Activated T-helper 1 cell treated with Interleukin-2 at 50 U/mL for 16 hours (primary cell): ENCODE measurements around the gene PLCXD3.
"Not testable (repeated sequence)": the region's sequence is repeated elsewhere in the genome, so short reads cannot be mapped to it uniquely, and the experiment has no call there.

Experiments used
- DNase-seq: peaks from one replicate; pipeline ENCODE4 v3.0.0-alpha.2; 2020; ENCODE audit warnings: low read depth

Gene PLCXD3

DNA sequence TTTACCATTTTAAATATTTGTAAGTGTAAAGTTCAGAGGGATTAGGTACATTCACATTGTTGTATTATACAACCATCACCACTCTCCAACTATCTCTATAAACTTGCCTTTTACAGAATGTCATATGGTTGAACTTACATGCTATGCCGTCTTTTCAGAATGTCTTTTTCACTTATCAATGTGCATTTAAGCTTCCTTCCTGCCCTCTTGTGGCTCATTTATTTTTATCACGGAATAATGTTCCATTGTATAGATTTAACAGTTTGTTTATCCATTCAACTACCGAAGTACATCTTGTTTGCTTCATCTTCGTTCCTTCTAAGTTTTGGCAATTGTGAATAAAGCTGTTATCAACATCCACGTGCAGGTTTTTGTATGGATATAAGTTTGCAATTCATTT, 163.8 kb downstream of the PLCXD3 start:
- no peak for DNase-seq

DNA sequence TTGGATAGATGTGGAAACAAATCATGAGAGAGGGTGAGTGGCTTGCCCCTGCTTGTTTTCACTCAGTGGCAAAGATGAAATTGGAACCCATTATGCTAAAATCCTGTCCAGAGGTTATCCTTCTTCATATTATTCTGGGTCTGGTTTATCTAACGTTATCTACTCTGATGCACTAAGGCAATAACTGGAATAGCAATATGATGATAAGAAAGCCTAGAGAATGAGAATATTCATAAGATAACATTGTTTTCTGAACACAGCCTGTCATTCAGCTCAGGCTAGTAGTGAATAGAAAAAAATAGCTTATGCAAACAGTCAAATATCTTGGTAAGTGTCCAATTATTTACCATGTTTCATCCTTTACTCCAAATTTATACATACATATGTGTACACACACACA, 165.1 kb downstream of the PLCXD3 start:
- no peak for DNase-seq

DNA sequence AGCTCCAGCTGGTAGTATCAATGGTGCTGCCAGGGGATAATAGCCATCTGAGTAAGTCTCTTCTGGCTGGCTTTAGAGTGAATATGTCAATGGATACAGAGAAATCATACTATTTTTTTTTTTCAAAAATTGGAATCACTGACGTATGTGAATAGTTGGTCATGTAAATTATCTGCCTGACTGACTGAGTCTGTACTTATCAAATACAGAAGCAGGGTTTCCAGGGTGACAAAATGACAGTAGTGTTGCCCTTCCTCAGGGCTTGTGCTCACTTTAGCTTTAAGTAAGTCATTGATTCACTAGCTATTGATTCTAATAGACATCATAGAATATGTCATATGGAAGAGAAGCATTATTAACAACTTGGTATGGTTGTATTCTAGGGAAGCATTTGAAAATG, 171.1 kb downstream of the PLCXD3 start:
- DNase-seq, result no peak

DNA sequence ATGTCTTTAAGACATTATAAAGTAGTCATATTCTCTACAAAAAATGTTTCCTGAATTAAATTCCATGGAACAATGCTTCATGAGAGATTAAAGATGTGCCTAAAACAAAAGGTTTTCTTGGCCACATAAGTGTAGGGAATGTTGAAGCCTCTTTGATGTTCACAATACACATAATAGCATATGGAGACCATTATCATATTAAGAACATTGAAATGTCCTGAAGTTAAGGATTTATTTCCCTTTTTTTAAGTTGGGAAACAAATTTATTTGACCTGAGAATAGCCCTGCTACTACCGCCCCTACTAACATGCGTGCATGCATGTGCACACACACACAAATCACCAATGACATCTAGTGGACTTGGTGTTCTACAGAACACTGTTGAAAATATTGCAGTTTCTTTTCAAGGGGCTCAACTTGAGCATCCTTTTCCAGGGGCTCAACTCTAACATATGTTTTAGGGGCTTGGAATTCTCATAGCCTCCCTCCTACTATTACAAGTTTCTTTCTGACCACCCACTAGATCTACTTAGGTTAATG, 172.2 kb downstream of the PLCXD3 start:
- no peak for DNase-seq

DNA sequence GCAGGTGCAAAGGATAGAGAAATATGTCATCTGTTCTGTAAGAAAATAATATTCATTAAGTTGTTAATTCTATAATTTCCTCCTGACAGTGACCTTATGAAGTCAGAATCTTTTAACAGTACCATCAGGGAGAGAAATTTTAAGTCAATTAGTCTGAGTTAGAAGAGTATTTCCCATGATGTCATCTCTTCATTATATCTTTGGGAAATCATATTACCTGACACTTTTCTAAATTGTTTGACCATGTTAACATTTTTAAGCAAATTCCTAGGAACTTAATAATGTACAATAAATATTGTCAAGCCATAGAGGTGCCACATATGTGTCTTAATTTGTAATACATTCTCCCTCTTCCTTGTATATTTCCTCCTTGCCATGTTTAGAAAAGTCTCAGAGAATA, 172.7 kb downstream of the PLCXD3 start:
- DNase-seq, result no peak

DNA sequence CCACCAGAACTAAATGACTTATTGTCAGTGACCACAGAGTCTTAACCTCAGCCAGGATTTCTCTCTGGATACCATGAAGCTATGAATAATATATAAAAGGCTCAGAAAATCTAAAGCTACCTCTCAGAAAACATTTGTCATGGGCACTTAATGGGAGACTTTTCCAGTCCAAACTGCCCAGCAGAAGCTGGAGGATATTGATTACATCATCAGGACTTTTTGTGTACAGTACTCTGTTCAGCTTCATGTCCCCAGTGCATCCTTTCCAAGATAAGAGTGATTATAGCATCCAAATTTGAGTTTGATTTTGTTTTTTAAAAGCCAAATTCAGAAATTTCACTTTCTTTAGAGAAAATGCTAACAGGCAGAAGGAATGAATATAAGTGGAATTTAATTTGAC, 173.2 kb downstream of the PLCXD3 start:
- no peak for DNase-seq

DNA sequence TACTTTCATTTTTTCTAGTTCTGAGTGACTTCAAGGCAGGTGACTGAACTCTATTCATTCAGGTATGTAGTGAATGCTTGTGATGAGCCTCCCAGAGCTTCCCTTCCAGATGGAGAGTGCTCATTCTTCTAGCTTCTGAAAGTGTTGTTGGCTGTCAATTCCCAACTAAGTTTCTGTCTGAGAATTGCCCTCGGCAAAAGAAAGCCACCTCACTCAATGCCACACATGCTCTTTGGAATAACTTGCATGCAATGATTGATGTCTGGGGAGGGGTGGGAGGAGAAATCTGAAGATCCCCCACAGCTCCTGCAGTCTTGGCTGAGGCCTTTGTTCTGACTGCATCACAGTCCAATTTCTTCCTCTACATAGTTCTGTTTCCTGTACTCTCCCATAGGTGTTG, 173.9 kb downstream of the PLCXD3 start:
- no peak for DNase-seq

DNA sequence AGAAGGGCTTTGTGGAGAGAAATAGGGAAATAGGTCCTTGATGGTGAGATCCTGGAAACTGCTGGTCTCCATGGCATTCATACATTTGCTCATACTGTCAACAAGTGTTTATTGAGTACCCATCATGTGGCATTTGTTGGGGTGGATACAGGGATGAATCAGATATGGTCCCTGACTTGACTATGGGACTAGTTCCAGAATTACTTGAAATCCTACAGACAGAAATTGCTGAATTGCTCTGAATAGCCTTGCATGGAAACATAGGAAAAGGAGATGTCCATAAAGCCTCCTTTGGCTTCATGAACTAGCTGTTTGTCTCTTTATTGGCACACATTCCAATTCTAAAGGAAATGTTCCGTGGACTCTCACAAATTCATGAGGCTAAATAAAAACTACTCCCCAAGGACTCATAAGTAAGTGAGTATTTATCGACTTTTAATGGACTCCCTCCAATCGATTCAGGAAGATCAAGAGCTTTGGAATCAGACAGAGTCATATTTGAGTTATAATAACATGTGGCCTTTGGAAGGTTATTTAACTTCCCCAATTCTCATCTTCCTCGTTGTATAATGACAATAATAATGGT, 174.7 kb downstream of the PLCXD3 start:
- DNase-seq, result no peak

DNA sequence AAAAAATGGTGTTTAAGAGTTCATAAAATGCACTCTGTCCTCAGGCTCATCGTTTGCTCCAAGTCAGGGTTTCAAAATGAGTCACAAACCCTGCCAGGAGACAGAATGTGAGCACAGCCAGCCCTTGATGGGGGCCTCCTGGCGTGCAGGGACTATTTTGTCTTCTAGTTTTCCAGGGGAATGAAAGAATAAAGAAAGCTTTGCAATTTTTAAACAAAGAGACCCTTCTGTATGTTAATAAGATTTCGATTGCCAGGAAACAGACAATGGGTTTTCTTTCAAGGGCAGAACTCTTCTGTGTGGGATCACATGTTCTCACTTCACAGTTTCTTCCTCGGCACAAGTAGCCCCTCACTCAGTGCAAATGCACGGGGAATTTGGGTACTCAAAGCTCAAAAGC, 175.6 kb downstream of the PLCXD3 start:
- no peak for DNase-seq

DNA sequence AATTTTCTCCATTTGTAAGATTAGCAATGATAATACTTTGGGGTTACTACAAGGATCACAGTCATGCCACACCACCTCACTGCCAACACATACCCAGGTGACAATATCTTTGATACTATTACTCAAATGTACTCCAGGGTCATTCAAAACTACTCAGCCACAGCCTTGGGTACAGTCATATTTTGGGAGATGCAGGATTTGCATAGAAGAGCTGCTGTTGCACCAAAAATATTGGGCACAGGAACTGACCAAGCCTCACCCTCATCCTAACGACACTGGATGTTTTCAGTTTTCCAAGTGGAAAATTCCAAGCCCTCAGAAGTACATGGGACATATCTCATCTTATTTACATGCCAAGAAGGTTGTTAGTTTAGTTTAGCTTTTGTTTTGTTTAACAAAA, 176.2 kb downstream of the PLCXD3 start:
- no peak for DNase-seq

DNA sequence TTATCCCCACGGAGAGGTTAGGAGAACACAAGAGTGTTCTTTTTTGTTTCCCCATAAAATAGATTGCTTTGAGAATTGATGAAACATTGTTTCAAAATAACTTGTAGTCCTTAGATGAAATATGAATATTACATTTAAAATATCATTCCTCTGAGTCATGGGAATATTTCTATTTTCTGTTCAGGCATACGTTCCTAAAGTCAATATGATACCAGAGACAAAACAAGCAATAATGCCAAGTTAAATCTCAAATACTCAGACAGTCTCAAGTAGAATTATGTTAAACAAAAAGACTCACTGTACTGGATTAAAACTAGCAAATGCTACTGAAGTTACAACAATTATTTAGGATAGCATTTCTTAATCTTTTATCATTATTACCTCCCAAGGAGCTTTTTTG, 185.3 kb downstream of the PLCXD3 start:
- no peak for DNase-seq

DNA sequence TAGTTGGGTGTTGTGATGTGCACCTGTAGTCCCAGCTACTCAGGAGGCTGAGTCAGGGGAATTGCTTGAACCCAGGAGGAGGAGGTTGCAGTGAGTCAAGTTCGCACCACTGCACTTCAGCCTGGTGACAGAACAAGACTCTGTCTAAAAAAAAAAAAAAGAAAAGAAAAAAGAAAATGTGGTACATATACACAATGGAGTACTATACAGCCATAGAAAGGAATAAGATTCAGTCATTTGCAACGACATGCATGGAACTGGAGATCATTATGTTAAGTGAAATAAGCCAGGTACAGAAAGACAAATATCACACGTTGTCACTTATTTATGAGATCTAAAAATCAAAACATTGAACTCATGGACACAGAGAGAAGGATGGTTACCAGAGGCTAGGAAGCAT, 187.6 kb downstream of the PLCXD3 start:
- not testable (repeated sequence) for DNase-seq

DNA sequence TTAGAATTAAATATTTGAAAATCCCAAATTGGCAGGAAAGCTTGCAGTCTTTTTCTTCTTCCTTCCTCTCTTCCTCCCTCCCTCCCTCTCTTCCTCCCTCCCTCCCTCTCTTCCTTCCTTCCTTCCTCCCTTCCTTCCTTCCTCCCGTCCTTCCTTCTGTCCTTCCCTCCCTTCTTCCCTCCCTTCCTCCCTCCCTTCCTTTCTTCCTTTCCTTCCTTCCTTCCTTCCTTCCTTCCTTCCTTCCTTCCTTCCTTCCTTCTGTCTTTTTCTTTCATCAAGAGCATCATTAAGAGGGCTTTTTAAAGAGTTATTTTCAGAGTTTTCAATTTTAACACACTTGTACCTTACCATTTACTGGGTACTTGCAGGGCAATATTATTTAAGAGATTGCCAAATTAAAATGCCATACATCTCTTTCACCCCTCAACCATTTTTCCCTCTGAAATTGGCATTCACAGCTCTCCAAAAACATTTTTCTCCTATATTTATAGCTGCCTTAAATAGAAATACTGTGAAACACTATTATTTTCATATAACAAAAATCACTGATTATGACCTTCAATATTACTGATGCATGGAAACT, 197.8 kb downstream of the PLCXD3 start:
- no peak for DNase-seq

DNA sequence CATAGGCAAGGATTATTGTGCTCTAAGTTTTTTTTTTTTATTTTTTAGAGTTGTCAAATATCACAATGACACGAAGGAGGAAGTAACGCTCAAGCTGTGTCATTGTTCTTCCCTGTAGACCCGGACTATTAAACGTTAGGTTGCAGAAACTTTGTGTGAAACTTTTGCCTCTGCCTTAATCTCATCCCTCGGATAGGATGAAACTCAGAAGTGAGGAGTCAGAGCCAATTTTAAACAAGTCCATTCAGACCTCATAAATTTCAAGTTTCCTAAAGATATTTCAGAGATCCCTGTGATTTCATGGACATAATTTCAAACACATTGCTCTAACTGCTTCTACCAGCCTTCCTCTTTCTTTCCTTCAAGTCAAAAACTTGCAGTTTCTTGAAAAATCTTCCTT, 198.3 kb downstream of the PLCXD3 start:
- DNase-seq, result no peak

DNA sequence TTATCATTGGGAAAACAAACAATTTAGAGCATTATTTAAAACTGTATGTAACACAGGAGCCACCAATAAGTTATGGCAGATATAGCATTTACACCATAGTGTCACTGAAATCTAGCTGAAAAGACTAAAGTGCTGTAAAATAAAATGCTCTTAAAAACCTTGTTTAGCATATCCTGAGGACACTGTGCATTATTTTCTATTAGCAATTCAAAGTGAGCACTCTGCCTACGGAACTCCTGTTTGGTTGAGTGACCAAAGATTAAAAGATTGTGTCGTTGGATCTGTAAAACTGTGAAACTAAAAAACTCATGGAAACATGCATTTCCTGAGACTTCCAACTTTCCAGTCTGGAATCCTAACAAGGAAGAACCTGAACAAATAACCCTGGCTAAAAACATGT, 201.1 kb downstream of the PLCXD3 start:
- DNase-seq, result no peak

DNA sequence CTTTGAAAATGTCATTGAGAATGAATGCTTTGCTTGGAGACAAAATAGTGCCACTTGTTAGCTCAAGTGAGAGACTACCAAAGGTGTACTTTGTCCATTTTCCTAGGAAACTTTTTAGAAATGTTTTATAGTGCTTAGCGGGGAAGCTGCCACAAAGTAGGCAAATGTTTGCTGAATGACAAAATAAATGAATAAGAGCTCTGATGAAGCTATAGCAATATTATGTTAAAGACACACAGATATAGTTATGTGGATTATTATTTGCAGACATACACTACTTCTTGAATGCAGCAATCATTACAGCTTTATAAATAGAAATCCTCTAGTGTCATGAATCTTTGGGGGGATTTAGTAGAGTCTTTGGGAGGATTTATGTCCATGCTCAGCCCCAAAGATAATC, 204.4 kb downstream of the PLCXD3 start:
- DNase-seq, result no peak

DNA sequence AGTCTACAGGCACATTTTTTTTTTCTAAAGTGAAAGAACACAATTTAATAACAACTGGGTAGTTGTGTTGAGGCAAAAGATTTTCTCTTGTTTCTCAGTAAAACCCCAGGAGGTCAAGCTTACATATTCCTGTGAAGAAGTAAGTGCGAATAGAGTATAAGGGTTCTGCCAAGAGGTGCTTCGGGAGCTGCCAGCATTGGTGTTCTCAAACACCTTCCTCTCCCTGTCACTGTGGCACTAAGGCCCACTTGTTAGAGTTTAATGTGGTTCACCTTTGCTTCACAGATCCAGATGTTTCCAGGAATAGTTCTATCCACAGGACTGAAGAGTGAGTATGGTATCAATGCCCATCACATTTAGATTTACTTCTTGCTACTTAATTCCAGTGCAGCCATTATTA, 205.3 kb downstream of the PLCXD3 start:
- no peak for DNase-seq

DNA sequence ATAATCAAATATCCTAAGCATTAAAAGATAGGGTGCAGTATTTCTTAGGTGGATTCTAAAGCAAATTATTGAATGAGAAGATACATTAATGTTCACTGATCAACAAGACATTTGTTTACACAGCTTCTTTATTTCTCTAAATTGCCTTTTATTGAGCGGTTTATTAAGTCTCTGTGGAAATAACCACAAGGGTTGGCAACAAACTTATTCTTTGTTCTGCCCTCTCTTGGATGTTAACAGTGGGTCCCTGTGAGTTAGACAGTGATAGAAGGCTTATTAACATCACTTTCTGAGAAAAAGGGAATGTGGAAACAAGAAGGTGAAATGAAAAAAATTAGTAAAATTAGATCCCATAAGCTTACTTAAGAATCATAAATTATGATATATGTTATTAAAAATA, 214.3 kb downstream of the PLCXD3 start:
- DNase-seq, result no peak

DNA sequence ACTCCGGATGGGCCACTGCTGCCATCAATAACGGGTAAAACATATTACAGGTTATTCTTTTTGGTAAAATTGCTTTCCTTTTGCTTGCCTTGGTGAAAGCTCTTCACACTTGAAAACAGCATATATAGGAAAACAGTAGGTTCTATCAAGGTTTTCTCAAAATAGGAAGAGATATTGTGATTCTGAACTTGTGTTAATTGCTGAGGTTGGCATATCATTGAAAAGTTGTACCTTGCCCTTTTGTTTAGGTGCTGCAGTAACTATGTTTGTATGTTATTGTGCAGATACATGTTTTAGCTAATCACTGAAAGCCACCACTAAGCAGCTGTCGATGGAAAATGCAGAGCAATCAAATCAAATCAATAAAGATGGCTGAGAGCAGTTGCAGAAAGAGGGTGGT, 219.1 kb downstream of the PLCXD3 start:
- no peak for DNase-seq

DNA sequence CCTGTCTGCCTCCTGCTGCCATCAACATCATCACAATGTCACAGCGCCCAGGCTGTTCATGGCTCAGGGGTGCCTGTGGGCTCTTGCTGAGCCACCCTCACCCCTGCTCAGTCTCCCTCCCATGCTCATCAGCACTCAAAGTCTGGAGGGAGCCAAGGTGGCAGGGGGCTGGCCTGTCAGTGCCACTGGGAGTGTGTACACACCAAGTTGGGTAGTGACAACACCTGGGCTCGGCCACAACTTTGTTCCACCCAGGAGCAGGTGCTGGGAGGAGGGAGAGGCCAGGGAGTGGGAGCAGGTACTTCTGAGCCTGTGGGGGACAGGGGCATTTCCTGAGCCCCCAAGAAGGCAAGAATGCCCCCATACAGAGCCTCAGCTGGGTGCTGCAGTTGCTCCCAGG, 219.6 kb downstream of the PLCXD3 start:
- no peak for DNase-seq

DNA sequence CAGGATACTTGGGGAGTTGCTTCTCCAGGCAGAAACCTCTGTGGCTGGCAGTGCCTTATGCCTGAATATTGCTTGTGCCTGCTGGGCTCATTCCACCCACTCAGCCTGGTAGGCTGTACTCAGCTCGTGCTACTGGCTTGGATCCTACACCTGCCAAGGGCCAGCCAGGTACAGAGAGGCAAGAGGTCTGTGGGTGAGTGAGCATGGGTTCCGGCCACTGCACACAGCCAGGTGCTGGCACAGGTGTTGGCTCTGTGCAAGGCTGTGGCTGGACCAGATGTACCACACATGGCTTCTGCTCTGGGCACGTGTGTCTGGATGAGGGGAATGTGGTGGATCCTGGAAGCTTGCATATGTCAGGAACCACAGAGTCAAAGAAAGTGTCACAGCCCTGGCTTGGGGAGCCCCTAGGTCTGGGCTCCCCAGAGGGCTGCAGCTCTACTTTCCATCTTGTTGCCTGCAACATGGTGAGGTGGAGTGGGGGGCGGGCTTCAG, 220.4 kb downstream of the PLCXD3 start:
- DNase-seq, result no peak

DNA sequence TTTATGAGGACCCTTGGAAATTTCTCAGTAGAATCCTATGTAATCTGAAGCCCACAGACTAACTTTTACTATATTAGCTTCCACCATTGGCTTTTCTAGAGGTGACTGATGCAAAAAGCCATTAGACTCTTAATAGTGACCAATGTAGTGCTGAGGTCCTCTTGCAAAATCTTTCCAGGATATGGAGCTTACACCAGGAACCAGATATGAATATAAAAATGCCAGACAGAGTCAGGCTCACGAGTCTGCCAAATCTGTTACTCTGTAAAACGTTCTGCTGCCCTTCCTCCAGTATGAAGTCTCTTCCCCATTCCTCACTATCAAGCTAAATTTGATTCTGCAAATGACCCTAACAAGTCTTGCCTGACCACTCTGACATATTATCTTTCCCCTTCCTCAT, 223.7 kb downstream of the PLCXD3 start:
- DNase-seq, result no peak

DNA sequence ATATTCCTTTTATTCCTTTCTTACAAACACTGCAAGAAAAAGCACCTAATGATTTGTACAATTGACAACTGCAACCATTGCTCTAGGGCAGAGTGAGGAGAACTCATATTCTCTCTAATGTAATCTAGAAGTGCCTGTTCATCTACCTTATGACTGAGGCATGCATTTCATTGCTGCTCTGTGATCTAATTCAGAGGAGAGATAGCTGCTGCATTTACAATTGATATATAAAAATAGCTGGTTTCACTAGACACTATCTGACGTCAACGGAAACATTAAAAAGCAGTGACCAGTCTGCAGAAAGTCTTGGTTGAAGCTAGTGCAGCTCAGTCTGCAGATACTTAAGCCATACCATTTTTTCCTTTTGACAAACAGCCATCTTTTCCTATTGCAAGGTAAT, 224.2 kb downstream of the PLCXD3 start:
- no peak for DNase-seq

DNA sequence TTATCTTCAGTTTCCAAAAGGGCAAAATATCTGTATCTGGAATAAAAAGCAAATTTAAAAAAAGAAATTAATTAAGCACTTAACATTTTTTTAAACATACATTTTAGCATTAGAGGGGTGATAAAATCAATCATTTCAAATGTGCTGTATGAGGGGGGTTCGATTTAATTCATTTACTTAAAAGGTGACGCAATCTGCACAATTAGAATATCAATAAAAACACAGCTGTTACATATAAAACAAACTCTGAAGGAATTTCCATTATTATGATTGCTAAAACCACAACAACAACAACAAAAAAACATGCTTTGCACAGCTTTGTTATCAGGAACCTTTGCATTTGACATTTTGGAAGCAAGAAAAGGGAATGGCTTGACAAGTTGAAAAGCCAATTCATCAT, 225.5 kb downstream of the PLCXD3 start:
- no peak for DNase-seq
